Activated T-cell treated with anti-CD3 and anti-CD28 coated beads for 24 hours (primary cell): Measurements from ENCODE around the gene GLT6D1.

ENCODE experiments used
- DNase-seq: peaks from one replicate; pipeline ENCODE4 v3.0.0-alpha.2; 2020; ENCODE audit warnings: low read depth

Gene GLT6D1

DNA sequence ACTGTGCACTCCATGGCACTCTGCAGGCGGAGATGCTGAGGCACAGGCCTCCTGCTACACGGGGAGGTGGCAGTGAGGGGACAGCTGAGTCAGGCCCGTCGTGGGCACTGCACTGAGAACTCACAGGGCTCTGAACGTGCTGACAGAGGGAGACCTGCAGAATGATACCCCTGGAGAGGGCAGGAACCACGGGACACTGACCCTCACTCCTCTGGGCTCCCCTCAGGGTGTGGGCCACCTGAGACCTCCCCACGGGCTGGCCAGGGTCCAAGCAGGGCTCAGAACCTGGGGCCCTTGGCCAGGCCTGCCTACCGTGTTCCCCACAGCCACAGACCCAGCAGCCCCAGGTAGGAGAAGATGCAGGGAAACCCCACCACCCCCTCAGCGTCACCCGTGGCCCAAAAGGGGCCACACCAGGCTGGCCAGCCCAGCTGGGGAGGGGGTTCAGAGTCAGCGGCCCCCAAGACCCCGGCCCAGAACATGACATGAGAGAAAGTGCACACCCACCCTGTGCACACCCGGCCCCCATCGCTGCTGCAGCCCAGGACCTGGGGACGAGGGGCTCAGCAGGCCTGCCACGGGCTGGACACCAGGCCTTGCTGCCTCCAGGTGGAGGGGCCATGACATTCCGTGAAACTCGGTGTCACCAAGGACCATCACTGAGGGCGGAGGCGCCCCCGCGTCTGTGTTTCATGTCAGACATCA is 30.9 kb downstream of the GLT6D1 start:
- DNase-seq, result no peak

DNA sequence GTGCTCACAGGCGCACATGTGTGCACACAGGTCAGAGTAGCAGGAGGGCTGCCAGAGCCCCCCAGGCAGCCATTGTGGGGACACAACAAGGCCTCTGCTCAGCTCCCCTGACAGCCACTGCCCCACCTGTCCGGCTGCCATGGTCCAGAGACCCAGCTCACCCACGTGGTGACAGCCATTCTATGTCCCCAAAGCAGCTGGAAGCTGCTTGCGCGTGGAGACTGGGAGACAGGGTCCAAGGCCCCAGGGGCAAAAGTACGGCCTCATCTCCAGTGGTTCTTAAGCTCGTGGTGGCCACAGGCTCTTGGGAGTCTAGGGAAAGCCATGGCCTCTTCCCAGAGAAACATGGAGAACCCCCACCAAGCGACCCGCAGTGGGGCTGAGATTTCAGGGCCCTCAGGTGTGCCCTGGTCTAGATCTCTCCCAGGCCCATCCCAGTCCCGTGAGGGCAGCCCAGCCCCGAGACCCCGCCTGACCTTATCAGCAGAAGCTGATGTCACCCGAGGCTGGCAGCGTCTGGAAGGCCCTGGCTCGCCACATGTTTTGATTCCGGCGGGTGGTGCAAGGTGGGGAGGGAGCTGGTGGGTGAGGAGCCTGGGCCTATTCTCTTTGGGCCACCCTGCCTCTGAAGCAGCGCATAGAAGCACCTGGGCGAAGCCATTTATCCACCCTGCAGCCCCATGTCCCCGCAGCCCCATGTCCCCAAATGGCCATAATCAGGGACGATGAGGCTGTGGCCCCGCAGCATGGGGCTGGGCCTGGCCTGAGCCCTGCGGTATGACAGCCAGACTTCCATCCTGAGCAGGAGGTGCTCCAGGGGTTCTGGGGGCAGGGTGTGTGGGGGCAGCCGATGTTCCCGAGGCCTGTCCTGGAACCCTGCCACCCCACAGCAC is 31.7 kb downstream of the GLT6D1 start:
- no peak for DNase-seq

DNA sequence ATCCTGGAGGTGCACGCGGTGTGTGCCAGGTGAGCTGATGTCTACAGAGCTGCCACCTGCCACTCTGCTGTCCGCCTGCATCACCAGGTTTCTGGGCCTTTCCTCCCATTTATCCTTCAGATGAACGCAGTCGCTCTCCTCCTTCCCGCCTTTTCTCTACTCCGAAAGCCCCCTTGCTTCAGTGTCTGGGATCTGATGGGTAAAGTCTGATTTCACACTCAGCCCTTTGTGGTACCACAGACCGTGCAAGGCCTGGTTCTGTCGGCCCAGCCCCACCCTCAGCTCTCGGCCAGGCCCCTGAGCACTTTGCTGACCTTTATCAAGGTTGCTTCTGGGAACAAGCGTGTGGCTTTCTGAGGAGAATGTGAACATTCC is 32.5 kb downstream of the GLT6D1 start:
- no peak for DNase-seq

DNA sequence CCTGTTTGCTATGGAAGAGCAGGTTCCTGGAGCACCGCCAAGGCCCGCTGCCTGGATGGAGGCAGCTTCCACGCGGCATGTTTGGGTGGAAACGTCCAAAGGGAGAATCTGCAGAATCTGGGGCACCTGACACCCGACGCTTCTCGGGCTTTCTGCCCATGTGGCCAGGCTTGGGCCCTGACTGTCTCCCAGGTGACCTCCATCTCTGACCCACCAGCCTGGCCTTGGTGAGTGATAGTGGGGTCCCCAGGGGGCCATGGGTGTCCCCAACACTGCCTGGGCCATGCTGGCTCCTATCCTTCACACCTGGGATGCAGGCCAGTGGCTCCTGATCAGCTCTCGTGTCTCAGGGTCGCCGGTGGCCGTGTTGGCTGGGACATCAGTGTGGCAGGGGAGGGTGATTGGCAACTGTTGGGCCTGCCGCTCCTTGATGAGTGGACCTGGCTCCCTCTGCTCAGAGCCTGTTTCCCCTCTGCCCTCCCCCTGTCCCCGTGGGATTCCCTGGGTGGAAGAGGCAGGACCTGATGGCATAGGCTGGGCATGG is 34.0 kb downstream of the GLT6D1 start:
- no peak for DNase-seq

DNA sequence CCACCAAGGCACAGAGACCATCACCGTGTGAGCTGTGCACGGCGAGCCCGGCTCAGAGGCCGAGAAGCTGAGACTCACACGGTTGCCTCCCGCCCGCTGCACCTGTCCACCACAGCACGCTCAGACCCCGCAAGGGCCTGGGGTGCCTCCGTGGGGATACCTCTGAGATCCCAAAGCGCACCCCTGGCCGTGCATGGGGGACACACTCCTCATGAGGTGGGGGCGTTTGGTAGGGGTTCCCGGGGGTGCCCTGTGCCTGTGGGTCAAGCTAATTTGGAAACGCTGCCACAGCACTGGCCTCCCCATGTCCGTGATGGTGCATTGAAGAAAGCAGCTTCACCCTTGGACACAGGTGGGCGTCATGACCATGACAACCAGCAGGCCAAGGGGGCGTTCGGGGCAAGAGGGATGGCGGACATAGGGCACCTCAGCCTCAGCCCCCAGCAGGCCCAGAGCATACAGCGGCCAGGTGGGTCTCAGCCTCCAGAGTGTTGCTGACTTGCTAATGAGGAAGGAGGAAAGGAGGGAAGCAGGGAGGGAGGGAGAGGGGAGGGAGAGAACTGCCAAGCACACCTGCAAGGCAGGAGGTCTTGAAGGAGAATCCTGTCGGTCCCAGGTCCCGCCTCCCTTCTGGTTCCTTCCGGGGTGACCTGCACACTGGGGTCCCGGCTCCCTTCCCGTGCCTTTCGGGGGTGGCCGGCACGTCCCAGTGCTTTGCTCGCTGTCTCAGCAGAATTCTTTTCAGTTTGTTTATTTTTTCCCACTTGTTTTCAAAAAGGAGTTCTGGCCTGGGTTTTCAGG is 34.7 kb downstream of the GLT6D1 start:
- no peak for DNase-seq

DNA sequence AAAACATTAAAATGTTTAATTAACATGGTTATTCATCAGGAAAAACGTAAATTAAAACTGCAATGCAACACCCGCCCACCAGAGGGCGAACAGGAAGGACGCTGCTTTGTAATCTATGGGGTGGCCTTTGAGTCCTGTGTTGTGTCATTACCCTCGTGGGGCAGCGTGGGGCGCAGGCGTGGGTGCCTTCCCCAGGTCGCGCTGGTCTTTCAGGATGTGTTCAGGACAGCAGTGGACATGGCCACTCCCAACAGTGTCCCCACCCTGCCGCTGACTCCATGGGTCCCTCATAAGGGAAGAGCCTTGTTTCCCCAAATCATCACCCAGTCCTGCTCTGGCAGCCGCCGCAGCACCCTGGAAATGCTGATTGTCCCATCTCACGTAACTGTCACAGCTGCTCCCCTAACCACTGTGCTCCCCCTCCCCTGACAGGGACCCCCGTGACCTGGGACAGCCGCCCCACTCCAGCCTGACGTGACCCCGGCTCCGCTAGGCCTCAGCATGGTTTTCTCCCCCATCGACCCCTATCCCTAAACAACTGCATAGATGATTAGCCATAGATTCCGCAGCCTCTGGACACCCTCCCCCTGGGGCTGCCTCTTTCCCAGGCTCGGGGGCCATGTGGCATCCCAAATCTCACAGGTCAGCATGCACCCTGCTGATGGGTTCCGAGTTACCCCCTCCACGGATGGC is 36.4 kb downstream of the GLT6D1 start:
- peak; percentile 35 for DNase-seq

DNA sequence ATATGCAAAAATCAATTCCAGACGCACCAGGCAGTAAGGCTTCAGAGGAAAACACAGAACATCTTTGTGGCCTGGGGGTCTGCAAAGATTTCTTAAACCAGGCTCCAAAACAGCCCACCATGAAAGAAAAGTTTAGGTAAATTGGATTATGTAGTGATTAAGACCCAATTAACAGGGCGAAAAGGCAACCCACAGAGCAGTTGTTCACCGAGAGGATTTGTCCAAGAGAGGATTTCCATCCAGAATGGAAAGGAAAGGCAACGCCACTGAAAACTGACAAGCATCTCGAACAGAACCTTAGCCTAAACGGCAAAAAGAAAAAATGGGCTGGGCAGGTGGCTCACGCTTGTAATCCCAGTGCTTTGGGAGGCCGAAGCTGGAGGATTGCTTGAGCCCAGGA is 37.4 kb downstream of the GLT6D1 start:
- DNase-seq, result no peak

DNA sequence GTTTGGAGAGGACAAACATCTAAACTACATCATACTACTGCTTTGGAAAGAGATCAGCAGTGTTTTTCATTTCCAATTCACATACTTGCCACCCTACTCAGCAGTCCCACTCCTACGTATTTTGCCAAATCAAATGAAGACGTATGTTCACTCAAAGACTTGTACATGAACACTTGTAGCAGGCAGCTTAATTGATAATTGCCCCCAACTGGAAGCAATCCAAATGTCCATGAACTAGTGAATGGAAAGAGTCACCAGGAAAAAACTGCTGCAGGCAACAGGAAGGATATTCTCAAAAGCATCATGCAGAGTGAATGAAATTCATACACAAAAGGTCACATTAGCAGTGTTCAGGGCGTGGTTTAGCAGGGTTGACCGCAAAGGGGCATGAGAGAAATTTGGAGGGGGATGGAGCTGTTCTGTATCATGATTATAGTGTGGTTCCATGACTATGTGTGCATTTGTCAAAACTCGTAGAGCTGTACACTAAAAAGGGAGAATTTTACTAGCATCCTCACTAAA is 39.0 kb downstream of the GLT6D1 start:
- DNase-seq, result no peak

DNA sequence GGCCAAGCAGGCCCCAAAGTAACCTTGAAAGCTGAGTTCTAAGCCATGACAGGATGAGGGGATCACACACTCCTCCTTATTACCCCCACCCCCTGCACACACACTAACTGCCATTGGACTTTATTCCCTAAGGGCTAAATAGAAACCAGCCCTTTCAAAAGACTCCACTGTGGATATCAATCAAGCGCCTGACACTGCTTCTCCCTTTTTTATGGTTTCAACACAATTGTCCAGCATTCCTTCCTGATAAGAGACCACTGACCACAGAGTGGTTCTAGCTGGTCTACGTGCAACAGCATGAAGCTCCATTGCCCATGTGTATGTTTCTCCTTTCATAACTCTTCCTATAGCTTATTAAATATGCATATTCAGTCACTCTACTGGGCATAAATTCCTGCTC is 43.1 kb downstream of the GLT6D1 start:
- no peak for DNase-seq

DNA sequence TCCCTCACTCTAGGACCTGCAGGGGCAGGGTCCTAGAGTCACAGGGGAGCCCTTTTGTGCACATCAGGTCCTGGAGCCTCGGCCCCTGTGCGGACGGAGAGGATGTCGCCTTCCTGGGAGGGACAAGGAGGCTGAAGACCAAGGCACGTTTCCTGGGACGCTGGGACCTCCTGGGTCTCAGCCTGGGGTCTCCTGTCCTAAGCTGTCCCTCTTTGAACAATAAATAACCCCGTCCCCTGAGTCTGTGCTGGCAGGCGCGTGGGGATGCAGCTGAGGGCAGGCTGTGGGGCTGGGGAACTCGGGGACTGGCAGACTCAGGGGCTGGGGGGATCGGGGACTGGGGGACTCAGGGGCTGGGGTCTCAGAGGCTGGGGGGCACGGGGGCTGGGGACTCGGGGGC is 46.7 kb downstream of the GLT6D1 start:
- DNase-seq, result no peak

DNA sequence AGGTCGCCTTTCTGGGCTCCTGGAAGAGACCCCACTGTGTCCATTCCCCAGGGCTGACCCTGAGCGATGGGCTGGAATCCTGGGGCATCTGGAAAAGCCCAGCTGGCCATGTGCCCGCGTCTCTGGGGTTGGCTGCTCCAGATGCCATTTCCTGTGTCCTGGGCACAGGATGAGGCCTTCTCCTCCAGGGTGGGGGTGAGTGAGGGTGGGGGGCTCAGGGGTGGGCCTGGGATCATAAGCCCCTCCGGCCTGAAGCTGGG is 47.1 kb downstream of the GLT6D1 start:
- no peak for DNase-seq

DNA sequence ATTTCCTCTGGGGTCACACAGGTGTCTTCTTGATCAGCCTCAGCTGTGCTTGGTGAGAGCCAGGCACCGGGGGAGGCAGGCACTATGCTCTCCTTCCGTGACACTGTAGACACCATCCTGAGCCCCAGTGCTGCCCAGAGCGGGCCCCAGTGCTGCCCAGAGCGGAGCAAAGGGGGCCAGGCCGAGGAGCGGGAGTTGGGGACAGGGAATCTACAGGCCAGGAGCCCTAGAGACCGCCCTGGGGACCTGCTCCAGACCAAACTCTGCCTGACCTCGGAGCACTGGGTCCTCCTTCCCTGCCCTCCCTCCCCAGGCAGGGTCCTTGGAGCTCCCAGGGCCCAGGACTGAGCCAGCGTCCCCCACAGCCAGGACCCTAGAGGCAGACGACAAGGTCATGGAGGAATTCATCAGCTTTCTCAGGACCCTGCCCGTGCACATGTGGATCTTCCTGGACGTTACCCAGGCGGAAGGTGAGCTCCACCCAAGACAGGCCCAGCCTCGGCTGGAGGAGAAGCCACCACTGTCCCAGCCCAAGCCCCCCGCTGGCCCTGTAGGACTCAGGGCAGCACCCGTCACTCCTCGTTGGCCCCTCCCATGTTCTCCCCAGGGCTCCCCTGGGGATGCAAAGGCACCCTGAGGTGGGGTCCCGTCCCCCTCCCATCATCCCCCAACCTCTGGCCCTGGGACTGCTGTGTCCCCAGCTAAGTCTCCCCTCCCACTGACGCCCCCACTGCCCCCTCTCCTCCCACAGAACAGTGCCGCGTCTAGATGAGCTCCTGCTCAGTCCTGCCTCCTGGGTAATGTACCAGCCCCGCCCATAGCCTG is 47.6 kb downstream of the GLT6D1 start:
- no peak for DNase-seq

DNA sequence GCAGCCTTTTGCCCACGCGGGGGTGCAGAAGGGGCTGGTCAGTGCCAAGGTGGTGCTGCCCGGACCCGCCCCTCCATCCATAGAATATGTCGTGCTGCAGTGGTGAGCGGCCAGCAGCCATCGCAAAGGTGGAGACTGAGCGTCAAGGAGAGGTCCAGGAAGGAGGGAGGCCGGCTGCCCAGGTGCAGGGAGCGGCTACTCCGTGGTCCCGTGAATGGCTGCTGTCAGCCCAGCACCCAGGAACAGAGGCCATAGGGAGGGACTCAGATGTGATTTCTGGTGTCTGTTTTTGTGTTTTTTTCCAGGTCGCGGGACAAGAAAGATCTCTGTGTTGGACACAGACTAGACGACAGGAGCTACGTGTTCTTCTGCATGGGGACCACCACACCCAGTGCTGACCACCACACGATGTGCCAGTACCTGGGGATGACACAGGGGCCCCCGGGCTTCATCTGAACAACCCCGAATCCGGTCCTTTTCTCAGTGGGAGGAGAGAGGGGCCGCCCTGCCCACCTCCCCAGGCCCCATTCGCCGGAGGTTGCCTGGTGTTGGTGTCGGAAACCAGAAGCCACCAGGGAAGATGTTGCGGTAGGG is 48.8 kb downstream of the GLT6D1 start:
- DNase-seq, result no peak

DNA sequence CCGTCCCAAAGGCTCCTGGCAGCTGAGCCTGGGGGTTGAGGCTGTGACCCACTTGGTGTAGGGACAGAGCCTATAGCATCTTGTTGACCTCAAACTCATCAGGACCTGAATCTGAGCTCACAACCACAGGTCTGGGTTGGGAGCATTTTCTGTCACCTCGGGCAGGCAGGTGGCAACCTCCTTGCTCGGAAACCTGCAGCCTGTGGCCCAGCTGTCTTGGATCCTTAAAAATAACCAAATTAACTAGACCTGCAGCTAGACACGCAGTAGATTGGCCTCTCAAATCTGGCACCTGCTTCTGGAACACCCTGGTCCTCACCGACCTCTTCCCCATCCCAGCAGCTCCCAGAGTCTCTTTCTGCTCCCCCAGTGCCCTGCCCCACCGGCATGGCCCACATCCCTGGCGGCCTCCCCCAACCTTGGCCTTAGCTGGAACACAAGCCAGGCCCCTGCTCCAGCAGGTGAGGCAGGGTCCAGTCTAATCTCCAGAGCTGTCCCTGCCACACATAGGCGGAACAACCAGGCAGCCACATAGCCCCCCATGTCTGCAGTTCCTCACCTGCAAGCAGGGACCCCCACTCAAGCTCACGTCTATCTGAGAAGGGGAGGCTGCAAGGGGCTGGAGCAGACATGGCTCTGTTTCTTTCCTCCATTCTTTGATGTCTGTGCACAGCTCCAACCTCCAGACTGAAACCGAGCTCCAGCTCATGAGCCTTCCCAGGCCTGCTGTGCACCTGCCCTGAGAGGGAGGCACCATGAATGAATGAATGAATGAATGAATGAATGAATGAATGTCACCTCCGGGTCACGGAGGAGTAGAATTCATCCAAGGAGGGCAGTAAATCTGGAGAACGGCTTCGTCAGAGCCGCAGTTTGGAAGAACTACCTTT is 49.5 kb downstream of the GLT6D1 start:
- DNase-seq, result no peak

DNA sequence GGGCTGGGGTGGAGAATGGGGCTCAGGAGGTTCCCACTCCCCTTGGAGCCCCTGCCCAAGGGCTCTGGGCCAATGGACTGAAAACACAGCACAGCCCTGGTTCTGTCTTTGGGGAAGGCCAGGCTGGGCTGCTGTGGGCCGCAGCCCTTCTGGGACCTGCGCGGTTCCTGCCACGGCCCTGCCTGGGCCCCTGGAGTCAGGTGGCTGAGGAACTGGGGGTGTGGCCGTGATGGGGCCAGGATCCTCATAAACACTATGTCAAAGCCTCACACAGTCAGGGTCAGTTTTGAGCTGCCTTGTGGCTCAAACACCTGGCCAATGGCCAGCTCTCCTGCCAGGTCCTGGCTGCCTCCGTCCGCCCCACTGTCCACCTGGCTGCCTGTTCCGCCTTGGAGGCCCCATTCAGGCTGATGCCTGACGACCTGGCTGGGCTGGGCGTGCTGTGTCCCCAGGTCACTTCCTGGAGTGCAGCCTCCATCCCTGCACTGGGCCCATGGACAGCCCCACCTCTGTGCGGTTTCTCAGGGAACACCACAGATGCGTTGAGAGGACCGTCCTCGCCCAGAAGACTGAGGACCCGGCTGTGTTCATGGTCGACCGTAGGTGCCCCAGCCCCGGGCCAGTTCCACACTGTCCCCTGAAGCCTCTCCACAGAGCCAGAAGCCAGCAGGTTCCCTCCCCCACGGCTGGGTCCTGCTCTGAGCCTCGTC is 50.3 kb downstream of the GLT6D1 start:
- no peak for DNase-seq

DNA sequence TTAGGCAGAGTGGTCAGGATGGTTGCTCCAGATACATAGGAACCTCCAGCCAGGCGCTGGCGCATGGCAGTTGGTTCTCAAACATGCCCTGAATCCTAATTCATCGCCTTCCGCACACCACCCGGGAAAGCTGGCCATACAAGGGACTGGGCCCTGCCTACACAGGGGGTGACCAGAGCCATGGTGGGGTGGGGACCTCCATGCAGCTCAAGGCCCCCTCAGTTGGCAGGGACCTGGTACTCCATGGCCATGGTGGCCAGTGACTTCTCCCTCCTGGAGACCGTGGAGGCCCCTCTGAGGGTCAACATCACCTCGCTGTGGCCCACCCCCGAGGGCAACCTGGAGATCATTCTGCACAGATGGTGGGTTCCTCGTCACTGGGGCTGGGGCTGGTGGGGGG is 51.0 kb downstream of the GLT6D1 start:
- no peak for DNase-seq

DNA sequence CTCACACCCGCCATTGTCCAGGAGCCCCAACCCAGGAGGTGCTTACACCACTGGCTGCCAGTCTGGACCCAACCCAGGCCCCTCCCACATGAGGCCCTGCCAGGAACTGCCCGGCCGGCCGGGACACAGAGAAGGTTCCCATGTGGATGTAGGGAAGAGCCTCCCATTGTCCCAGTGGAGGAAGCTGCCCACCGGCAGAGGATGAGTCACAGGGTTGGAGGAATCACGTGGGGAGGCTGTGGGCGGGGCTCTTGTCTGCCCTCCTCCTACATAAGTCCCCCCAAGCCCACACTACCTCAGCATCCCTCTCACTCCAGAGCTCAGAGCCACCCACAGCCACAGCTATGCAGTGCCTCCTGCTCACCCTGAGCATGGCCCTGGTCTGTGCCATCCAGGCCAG is 51.7 kb downstream of the GLT6D1 start:
- no peak for DNase-seq

DNA sequence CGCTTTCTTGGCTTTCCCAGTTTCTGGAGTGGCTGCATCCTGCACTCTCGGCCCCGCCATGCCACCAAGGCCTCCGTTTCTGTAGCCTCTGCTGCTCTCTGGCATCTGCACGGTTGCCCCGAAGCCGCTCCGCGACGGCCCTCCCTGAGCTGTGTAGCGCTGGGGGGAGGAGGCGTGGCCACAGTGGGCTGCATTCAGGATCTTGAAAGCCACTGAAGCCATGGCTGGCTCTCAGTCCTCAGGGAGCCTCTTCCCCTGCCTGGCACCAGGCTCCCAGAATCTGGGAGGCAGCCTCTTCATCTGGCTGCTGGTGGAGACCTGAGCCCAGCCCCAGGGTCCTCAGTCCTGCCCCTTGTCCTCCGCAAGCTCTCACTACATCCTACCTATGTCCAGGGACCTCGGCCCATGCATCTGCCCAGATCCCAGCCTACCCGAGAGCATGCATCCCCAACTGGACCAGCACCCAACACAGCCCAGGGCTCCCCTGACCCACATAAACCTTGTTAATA is 52.7 kb downstream of the GLT6D1 start:
- no peak for DNase-seq

DNA sequence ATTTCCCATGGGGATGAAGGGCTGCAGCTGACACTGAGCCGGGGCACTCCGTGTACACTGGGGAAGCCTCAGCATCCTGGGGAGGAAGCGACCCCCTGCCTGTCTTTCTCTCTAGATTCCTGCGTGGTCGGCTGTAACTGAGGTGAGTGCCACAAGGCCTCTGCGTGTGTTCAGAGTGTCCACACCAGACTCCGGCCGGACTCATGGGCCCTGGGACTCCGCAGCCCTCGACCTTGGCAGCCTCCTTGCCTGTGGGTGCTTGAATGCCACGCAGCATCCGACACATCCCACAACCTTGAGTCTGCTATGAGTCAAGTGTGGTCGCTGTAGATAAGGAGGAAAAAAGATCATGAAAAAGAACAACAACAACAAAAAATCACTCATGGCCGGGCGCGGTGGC is 54.4 kb downstream of the GLT6D1 start:
- DNase-seq, result no peak
